ENCODE results near the gene PROM1. TPM values are rescaled to one million over a fixed set of nuclear protein-coding genes. Genes with fewer than 3 reads are reported as not detected.

PROM1 gene
- total and polyA plus RNA-seq, 2 donors from 2014 or later = 28.8 to 276 TPM

- FAIRE-seq (no peak), DNase-seq (peak in 2 of 5 donors; percentile 14 to 43)
- Histone ChIP-seq H3K9me3 (ENCODE audit: control insufficient read depth in 2 of 3, insufficient read depth in 1 of 3, low read length in 3 of 3) (no peaks in the 10 kb centered on the region), H3K4me1 (ENCODE audit: control insufficient read depth in 2 of 3, insufficient read depth in 2 of 3, low read depth in 1 of 3, low read length in 3 of 3) (no peaks in the 10 kb centered on the region), H3K27ac (ENCODE audit: low read depth in 2 of 2, low read length in 2 of 2) (no peak overlapping the region), H3K9ac (ENCODE audit: low read length in 3 of 3) (no peak overlapping the region), H3K4me3 (ENCODE audit: low read length in 3 of 3) (no peak overlapping the region), H3K27me3 (ENCODE audit: control insufficient read depth, insufficient read depth, low read length) (no peaks in the 10 kb centered on the region), H3K36me3 (ENCODE audit: control insufficient read depth in 2 of 3, insufficient read depth in 3 of 3, low read length in 3 of 3) (no peaks in the 10 kb centered on the region)
- no peak for TF ChIP-seq CTCF (IDR thresholded peaks at IDR 0.05; ENCODE audit: borderline replicate concordance, extremely low read depth, insufficient read depth)
- intact Hi-C loops (cut with DNase I) = no loop called here
Observed at GRCh38 chr4:15935504-15936402, 148.1 kb downstream of the PROM1 start.

GRCh38 chr4:15934259-15934658 lies 149.6 kb downstream of the PROM1 start:
- TF ChIP-seq CTCF (IDR thresholded peaks at IDR 0.05; ENCODE audit: borderline replicate concordance, extremely low read depth, insufficient read depth) = no peak
- H3K27ac ChIP-seq (ENCODE audit: low read depth in 2 of 2, low read length in 2 of 2) = no peak overlapping the region
- intact Hi-C loops (cut with DNase I) = no loop called here
- H3K4me1 ChIP-seq (ENCODE audit: control insufficient read depth in 2 of 3, insufficient read depth in 2 of 3, low read depth in 1 of 3, low read length in 3 of 3) = no peaks in the 10 kb centered on the region
- no peaks in the 10 kb centered on the region for H3K27me3 ChIP-seq (ENCODE audit: control insufficient read depth, insufficient read depth, low read length)
- H3K9ac ChIP-seq (ENCODE audit: low read length in 3 of 3) = no peak overlapping the region
- H3K36me3 ChIP-seq (ENCODE audit: control insufficient read depth in 2 of 3, insufficient read depth in 3 of 3, low read length in 3 of 3) = no peaks in the 10 kb centered on the region
- no peak for DNase-seq
- FAIRE-seq = no peak
- H3K4me3 ChIP-seq (ENCODE audit: low read length in 3 of 3) = no peak overlapping the region
- no peaks in the 10 kb centered on the region for H3K9me3 ChIP-seq (ENCODE audit: control insufficient read depth in 2 of 3, insufficient read depth in 1 of 3, low read length in 3 of 3)

- no peak for FAIRE-seq
- H3K9ac ChIP-seq (ENCODE audit: low read length in 3 of 3) = no peak overlapping the region
- H3K4me3 ChIP-seq (ENCODE audit: low read length in 3 of 3) = no peak overlapping the region
- no peak overlapping the region for H3K27ac ChIP-seq (ENCODE audit: low read depth in 2 of 2, low read length in 2 of 2)
- intact Hi-C loops (cut with DNase I) = no loop called here
- H3K9me3 ChIP-seq (ENCODE audit: control insufficient read depth in 2 of 3, insufficient read depth in 1 of 3, low read length in 3 of 3) = no peaks in the 10 kb centered on the region
- H3K36me3 ChIP-seq (ENCODE audit: control insufficient read depth in 2 of 3, insufficient read depth in 3 of 3, low read length in 3 of 3) = no peaks in the 10 kb centered on the region
- no peak for DNase-seq
- no peaks in the 10 kb centered on the region for H3K4me1 ChIP-seq (ENCODE audit: control insufficient read depth in 2 of 3, insufficient read depth in 2 of 3, low read depth in 1 of 3, low read length in 3 of 3)
- no peak for TF ChIP-seq CTCF (IDR thresholded peaks at IDR 0.05; ENCODE audit: borderline replicate concordance, extremely low read depth, insufficient read depth)
- no peaks in the 10 kb centered on the region for H3K27me3 ChIP-seq (ENCODE audit: control insufficient read depth, insufficient read depth, low read length)
Observed at GRCh38 chr4:15931451-15932210, 152.2 kb downstream of the PROM1 start.

Measured in kidney (tissue), 14 donors.